Measurements from ENCODE around the gene CCDC179. TPM values are rescaled to one million over a fixed set of nuclear protein-coding genes. Genes with fewer than 3 reads are reported as not detected.

The CCDC179 gene
- total RNA-seq, 2 donors from 2014 or later: not detected

DNA sequence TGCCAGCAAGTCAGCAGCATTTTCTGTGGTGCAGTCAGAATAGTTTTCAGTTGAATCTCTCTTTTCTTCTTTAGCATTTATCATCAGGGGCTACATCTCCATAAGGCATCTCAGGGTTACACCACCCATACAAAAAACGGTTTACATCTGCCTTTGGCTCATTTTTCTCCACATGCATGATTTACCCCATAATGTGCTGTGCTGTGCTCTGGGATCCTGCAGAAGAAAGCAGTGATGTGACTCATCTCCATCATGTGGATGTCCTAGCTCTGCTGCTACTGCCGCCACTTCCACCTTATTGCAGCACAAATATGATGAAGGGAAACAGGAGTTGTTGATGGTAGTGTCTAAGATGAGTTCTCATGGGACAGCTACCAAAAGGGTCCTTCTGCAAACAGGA, 30.0 kb upstream of the CCDC179 start:
- Histone ChIP-seq H3K4me3 (no peak overlapping the region), H3K27me3 (replicated peaks; ENCODE audit: insufficient read depth) (no peaks in the 10 kb centered on the region), H3K36me3 (no peaks in the 10 kb centered on the region), H3K4me1 (replicated peaks) (no peaks in the 10 kb centered on the region), H3K9me3 (no peaks in the 10 kb centered on the region), H3K27ac (no peak overlapping the region)
- intact Hi-C loops (cut with DNase I): no loop called here
- no peak for TF ChIP-seq POLR2A (IDR thresholded peaks at IDR 0.05)
- TF ChIP-seq, protein P1, sequence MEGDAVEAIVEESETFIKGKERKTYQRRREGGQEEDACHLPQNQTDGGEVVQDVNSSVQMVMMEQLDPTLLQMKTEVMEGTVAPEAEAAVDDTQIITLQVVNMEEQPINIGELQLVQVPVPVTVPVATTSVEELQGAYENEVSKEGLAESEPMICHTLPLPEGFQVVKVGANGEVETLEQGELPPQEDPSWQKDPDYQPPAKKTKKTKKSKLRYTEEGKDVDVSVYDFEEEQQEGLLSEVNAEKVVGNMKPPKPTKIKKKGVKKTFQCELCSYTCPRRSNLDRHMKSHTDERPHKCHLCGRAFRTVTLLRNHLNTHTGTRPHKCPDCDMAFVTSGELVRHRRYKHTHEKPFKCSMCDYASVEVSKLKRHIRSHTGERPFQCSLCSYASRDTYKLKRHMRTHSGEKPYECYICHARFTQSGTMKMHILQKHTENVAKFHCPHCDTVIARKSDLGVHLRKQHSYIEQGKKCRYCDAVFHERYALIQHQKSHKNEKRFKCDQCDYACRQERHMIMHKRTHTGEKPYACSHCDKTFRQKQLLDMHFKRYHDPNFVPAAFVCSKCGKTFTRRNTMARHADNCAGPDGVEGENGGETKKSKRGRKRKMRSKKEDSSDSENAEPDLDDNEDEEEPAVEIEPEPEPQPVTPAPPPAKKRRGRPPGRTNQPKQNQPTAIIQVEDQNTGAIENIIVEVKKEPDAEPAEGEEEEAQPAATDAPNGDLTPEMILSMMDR (IDR thresholded peaks at IDR 0.05): no peak
- no peak for TF ChIP-seq POLR2AphosphoS5 (IDR thresholded peaks at IDR 0.05)
- 89% methylated on average over 2 of the region's 2 CpGs for WGBS
- no peak for DNase-seq (ENCODE audit: low spot score)

GRCh38 chr11:22884217-22884616, 23.9 kb upstream of the CCDC179 start:
- WGBS: 39% methylated on average over 1 of the region's 1 CpG

DNA sequence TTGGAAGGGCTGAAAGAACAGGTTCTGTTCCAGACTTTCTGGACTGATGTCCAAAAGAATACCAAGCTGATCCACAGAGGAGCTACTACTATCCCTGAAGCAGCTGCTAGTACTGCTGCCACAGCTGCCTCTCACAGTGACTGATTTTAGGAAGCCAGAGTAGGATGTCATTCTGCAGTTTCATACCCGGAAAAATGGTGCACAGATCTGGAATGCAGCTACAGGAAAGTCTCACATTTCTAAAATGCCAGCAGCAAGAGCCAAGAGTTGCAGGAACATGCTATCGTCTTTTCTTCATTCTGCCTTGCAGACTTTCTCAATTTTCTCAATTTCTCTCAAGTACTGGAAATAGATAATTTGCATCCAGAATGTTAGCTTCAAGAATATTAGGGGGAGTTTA, 19.4 kb upstream of the CCDC179 start:
- Histone ChIP-seq H3K36me3 (no peaks in the 10 kb centered on the region), H3K4me1 (replicated peaks) (no peaks in the 10 kb centered on the region), H3K9me3 (no peaks in the 10 kb centered on the region), H3K27ac (no peak overlapping the region), H3K4me3 (no peak overlapping the region), H3K27me3 (replicated peaks; ENCODE audit: insufficient read depth) (no peaks in the 10 kb centered on the region)
- no peak for TF ChIP-seq POLR2AphosphoS5 (IDR thresholded peaks at IDR 0.05)
- TF ChIP-seq POLR2A (IDR thresholded peaks at IDR 0.05): no peak
- TF ChIP-seq, protein P1 (IDR thresholded peaks at IDR 0.05): no peak
- no peak for DNase-seq (ENCODE audit: low spot score)
- WGBS: 30% methylated on average over 2 of the region's 2 CpGs
- intact Hi-C loops (cut with DNase I): no loop called here

More at GRCh38 chr11:22884217-22884616, 23.9 kb upstream of the CCDC179 start:
- Histone ChIP-seq H3K27ac (no peak overlapping the region), H3K9me3 (no peaks in the 10 kb centered on the region), H3K36me3 (no peaks in the 10 kb centered on the region), H3K27me3 (replicated peaks; ENCODE audit: insufficient read depth) (no peaks in the 10 kb centered on the region), H3K4me3 (no peak overlapping the region), H3K4me1 (replicated peaks) (no peaks in the 10 kb centered on the region)
- TF ChIP-seq POLR2A (IDR thresholded peaks at IDR 0.05) (no peak), POLR2AphosphoS5 (IDR thresholded peaks at IDR 0.05) (no peak)
- intact Hi-C loops (cut with DNase I): no loop called here
- no peak for DNase-seq (ENCODE audit: low spot score)

GRCh38 chr11:22878604-22879003, 18.3 kb upstream of the CCDC179 start:
- intact Hi-C loops (cut with DNase I): no loop called here
- TF ChIP-seq POLR2AphosphoS5 (IDR thresholded peaks at IDR 0.05): no peak
- TF ChIP-seq, protein P1 (IDR thresholded peaks at IDR 0.05): no peak
- TF ChIP-seq POLR2A (IDR thresholded peaks at IDR 0.05): no peak
- H3K36me3 ChIP-seq: no peaks in the 10 kb centered on the region
- no peak for DNase-seq (ENCODE audit: low spot score)
- H3K27me3 ChIP-seq (replicated peaks; ENCODE audit: insufficient read depth): no peaks in the 10 kb centered on the region
- H3K4me1 ChIP-seq (replicated peaks): no peaks in the 10 kb centered on the region
- H3K9me3 ChIP-seq: no peaks in the 10 kb centered on the region
- H3K27ac ChIP-seq: no peak overlapping the region
- no peak overlapping the region for H3K4me3 ChIP-seq

DNA sequence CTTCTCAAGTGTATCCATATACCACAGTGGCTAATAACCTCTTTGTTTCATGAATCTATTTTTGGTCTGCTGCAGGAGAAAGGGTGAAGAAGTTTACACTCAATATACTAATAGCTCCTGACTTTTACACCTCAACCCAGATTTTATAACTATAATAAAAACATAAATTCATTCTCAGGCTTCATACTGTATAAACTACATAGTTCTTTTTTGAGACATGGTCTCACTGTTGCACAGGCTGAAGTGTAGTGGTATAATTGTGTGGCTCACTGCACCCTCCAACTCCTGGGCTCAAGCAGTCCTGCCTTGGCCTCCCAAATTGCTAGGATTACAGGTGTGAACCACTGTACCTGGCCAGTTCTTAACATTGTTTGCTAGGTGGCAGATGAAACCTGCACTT, 17.8 kb upstream of the CCDC179 start:
- no peaks in the 10 kb centered on the region for H3K9me3 ChIP-seq
- TF ChIP-seq, protein P1 (IDR thresholded peaks at IDR 0.05): no peak
- TF ChIP-seq POLR2AphosphoS5 (IDR thresholded peaks at IDR 0.05): no peak
- TF ChIP-seq POLR2A (IDR thresholded peaks at IDR 0.05): no peak
- H3K4me3 ChIP-seq: no peak overlapping the region
- DNase-seq (ENCODE audit: low spot score): no peak
- H3K4me1 ChIP-seq (replicated peaks): no peaks in the 10 kb centered on the region
- H3K27ac ChIP-seq: no peak overlapping the region
- H3K27me3 ChIP-seq (replicated peaks; ENCODE audit: insufficient read depth): no peaks in the 10 kb centered on the region
- intact Hi-C loops (cut with DNase I): no loop called here
- H3K36me3 ChIP-seq: no peaks in the 10 kb centered on the region
